ENCODE measurements around the gene ASB12. TPM values are rescaled to one million over a fixed set of nuclear protein-coding genes. Genes with fewer than 3 reads are reported as not detected.

Gene ASB12, protein sequence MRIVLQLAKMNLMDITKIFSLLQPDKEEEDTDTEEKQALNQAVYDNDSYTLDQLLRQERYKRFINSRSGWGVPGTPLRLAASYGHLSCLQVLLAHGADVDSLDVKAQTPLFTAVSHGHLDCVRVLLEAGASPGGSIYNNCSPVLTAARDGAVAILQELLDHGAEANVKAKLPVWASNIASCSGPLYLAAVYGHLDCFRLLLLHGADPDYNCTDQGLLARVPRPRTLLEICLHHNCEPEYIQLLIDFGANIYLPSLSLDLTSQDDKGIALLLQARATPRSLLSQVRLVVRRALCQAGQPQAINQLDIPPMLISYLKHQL
- not detected in 5 replicates for total RNA-seq (2022; extraction: Qiagen RNA extraction; ENCODE audit: low read depth)

DNA sequence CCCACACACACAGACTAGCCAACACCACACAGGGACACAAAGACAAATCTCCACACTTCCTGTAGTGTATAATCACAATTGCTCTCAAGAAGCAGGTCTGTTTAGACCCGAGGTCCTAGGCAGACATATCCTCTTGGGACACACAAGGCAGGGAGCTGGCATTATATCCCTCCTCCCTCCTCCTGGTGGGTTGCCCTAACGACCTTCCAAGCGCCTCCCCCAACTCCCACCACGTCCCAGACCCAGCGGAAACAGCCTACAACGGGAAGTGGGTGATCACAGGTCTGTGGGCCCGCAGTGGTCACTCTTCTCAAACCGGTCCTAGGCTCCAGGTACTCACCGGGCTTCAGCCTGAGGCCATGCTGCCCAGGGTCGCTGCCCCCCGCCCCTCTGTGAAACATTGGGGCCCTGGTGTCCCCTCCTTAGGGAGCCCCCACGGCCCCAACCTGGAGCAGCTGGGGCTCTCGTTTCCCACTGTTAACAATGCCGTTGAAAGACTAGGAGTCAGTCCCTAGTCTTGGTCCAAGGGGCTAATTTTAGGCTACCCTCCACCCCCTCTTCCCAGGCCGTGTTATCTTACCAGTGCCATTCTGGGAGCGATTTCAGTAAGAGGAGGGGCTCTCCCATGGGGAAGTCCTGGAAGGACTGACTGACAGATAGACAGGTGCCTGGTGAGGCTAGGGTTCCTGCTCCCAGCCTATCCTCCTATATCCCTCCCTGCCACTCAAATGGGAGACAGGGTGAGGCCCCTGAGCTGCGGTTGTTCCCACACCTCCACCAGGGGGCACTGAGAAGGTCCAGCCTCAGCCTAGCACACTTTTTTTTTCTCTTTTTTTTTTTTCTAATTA lies at the start of gene ASB12:
Gene ASB12 (minus strand): TSS at position 485 of the 848 bp plus-strand sequence. CDS start 4,957 bp downstream, outside the sequence.

DNA sequence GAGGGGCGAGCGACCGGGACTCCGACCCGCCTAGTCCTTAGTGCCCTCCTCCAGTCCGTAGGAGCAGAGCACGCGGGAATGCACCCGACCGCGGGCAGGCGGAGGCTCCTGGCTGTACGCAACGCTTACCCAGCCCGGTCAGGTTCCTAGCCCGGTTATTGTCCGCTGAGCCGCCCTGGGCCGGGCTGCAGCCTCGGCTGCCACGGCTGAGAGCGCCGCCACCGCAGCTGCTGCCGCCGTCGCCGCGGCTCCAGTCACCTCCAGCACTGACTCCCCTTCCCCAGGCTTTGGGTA lies 25.0 kb downstream of the ASB12 start, which contains the start of gene AMER1:
Gene AMER1 (minus strand): TSS at position 268 of the 294 bp plus-strand sequence. CDS start 12,422 bp downstream, outside the sequence.

Other genes with a start within 250 kb of the ASB12 start
- gene AMER1, start 24.9 kb downstream of the ASB12 start, total RNA-seq (2022; extraction: Qiagen RNA extraction; ENCODE audit: low read depth): 2.0 to 3.0 TPM (median 2.7 TPM) in 5 replicates
- gene MTMR8, start 164.8 kb upstream of the ASB12 start, total RNA-seq (2022; extraction: Qiagen RNA extraction; ENCODE audit: low read depth): 0.38 to 1.2 TPM (median 0.76 TPM) in 5 replicates

Data from A549 treated with RU486 at 1 μM for 4 hours (cell line).